SK-N-MC (cell line): Measurements from ENCODE around the gene GAL.

Source experiments
- EZH2 ChIP-seq: fragments of 200-600 bp; sonication (generic); IDR thresholded peaks from one replicate; pipeline ENCODE4 v1.6.1; 2017; ENCODE audit warnings: antibody characterized with exemption
- POLR2AphosphoS5 ChIP-seq: IDR thresholded peaks from 2 replicates; pipeline ENCODE4 v1.6.1; 2012; ENCODE audit warnings: mild to moderate bottlenecking, low read depth, low read length, borderline replicate concordance

GRCh38 chr11:68695531-68695930 lies 11.2 kb downstream of the GAL start:
- TF ChIP-seq POLR2AphosphoS5 (no peak), EZH2 (no peak)
